HEK293 (cell line): Measurements from ENCODE around the gene SLC25A47.

Source experiments
- GLI4 ChIP-seq: fragments of 450-650 bp; formaldehyde crosslinking; IDR thresholded peaks from 2 replicates; pipeline ENCODE4 v1.5.1; 2016; ENCODE audit warnings: missing biosample characterization, missing genetic modification characterization
- ZFP3 ChIP-seq: fragments of 450-650 bp; formaldehyde crosslinking; IDR thresholded peaks from 2 replicates; pipeline ENCODE4 v1.5.1; 2016; ENCODE audit warnings: low read depth, missing biosample characterization, missing genetic modification characterization
- ZNF530 ChIP-seq: fragments of 450-650 bp; formaldehyde crosslinking; IDR thresholded peaks from 2 replicates; pipeline ENCODE4 v1.5.1; 2016; ENCODE audit warnings: low read depth, missing biosample characterization, missing genetic modification characterization
- ZSCAN5A ChIP-seq: fragments of 450-650 bp; formaldehyde crosslinking; IDR thresholded peaks from 2 replicates; pipeline ENCODE4 v1.5.1; 2016; ENCODE audit warnings: missing biosample characterization, missing genetic modification characterization
- TF ChIP-seq, protein P1 (sequence below): fragments of 450-650 bp; formaldehyde crosslinking; IDR thresholded peaks from 2 replicates; pipeline ENCODE4 v1.5.1; 2016; ENCODE audit warnings: missing biosample characterization, missing genetic modification characterization

GRCh38 chr14:100317912-100318808, 5.0 kb upstream of the SLC25A47 start:
- TF ChIP-seq, protein P1, sequence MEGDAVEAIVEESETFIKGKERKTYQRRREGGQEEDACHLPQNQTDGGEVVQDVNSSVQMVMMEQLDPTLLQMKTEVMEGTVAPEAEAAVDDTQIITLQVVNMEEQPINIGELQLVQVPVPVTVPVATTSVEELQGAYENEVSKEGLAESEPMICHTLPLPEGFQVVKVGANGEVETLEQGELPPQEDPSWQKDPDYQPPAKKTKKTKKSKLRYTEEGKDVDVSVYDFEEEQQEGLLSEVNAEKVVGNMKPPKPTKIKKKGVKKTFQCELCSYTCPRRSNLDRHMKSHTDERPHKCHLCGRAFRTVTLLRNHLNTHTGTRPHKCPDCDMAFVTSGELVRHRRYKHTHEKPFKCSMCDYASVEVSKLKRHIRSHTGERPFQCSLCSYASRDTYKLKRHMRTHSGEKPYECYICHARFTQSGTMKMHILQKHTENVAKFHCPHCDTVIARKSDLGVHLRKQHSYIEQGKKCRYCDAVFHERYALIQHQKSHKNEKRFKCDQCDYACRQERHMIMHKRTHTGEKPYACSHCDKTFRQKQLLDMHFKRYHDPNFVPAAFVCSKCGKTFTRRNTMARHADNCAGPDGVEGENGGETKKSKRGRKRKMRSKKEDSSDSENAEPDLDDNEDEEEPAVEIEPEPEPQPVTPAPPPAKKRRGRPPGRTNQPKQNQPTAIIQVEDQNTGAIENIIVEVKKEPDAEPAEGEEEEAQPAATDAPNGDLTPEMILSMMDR (tag by site-specific recombination): no peak
- no peak for TF ChIP-seq ZFP3 (tag by site-specific recombination)
- no peak for TF ChIP-seq ZSCAN5A (tag by site-specific recombination)
- TF ChIP-seq GLI4 (tag by site-specific recombination): no peak
- TF ChIP-seq ZNF530 (tag by site-specific recombination): no peak
